ENCODE measurements around the gene ZNF880. TPM values are rescaled to one million over a fixed set of nuclear protein-coding genes. Genes with fewer than 3 reads are reported as not detected.

ZNF880 gene
- total RNA-seq, 1 donor from 2014 or later = 22.9 TPM

DNA sequence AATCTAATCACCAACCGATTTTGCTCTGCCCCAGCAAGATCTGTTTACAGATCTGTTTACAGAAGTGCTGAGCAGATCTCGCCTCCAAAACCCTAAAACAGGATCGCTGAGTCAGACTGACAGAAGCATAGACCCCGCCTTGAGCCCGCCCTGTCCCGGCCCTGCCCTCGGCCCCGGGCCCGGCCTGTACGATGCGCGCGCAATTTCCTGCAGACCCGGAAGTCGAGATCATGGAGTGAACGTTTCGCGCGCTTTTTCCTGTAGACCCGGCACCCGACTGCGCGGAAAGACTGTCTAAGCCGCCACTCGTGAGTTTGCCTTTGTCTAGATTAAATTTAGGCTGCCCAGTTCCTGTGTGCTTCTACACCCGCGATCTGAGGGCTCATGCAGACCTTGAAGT lies 59.2 kb downstream of the ZNF880 start, which contains the start of gene ZNF534:
Gene ZNF534 (plus strand): TSS at position 212 of the 400 bp plus-strand sequence. CDS start 2,327 bp downstream, outside the sequence.
- Histone ChIP-seq H3K27me3 (ENCODE audit: control insufficient read depth, insufficient read depth, low read length) (no peaks in the 10 kb centered on the region), H3K4me3 (ENCODE audit: low read depth, low read length) (no peak within 1 kb of the TSS), H3K36me3 (ENCODE audit: control insufficient read depth, insufficient read depth, low read length) (no peaks in the 10 kb centered on the region)
- DNase-seq (ENCODE audit: low read depth) = no peak
- TF ChIP-seq, protein P1, sequence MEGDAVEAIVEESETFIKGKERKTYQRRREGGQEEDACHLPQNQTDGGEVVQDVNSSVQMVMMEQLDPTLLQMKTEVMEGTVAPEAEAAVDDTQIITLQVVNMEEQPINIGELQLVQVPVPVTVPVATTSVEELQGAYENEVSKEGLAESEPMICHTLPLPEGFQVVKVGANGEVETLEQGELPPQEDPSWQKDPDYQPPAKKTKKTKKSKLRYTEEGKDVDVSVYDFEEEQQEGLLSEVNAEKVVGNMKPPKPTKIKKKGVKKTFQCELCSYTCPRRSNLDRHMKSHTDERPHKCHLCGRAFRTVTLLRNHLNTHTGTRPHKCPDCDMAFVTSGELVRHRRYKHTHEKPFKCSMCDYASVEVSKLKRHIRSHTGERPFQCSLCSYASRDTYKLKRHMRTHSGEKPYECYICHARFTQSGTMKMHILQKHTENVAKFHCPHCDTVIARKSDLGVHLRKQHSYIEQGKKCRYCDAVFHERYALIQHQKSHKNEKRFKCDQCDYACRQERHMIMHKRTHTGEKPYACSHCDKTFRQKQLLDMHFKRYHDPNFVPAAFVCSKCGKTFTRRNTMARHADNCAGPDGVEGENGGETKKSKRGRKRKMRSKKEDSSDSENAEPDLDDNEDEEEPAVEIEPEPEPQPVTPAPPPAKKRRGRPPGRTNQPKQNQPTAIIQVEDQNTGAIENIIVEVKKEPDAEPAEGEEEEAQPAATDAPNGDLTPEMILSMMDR (IDR thresholded peaks at IDR 0.05; ENCODE audit: insufficient read depth, low read length, poor library complexity, severe bottlenecking) = no peak

Other genes starting within 250 kb of the ZNF880 start
- gene ZNF616, start 230.0 kb upstream of the ZNF880 start, total RNA-seq = 4.6 and 12.9 TPM in 2 replicates
- gene ZNF836, start 198.3 kb upstream of the ZNF880 start, total RNA-seq = 4.8 and 9.9 TPM in 2 replicates
- gene PPP2R1A, start 179.9 kb upstream of the ZNF880 start, total RNA-seq = 329 and 361 TPM in 2 replicates
- gene ZNF766, start 100.3 kb upstream of the ZNF880 start, total RNA-seq = 7.3 and 15.0 TPM in 2 replicates
- 8.0 and 11.0 TPM in 2 replicates for gene ZNF480, start 72.8 kb upstream of the ZNF880 start, total RNA-seq
- 4.5 and 5.8 TPM in 2 replicates for gene ZNF610, start 33.7 kb upstream of the ZNF880 start, total RNA-seq
- gene ZNF528, start 27.9 kb downstream of the ZNF880 start, total RNA-seq = 17.3 and 22.4 TPM in 2 replicates
- gene ZNF534, start 59.2 kb downstream of the ZNF880 start, total RNA-seq = not detected in 2 replicates
- 3.8 and 4.0 TPM in 2 replicates for gene ZNF578, start 83.6 kb downstream of the ZNF880 start, total RNA-seq
- 12.4 and 15.0 TPM in 2 replicates for gene ZNF808, start 157.7 kb downstream of the ZNF880 start, total RNA-seq
- gene ZNF701, start 200.4 kb downstream of the ZNF880 start, total RNA-seq = 11.0 and 14.6 TPM in 2 replicates